Activated CD4-positive, alpha-beta T cell treated with anti-CD3 and anti-CD28 coated beads for 36 hours (primary cell): ENCODE results near the gene SNAI3. TPM values are rescaled to one million over a fixed set of nuclear protein-coding genes. Genes with fewer than 3 reads are reported as not detected.
"Not testable (repeated sequence)": the region's sequence is repeated elsewhere in the genome, so short reads cannot be mapped to it uniquely, and the experiment has no call there.

Experiments
- ATAC-seq: fragments of 200-7000 bp; cut with Tn5 transposase; one replicate; pipeline ENCODE4 v1.10.0; 2021; ENCODE audit warnings: mild to moderate bottlenecking, moderate library complexity
- CTCF ChIA-PET: fragments of 350-600 bp; sonication (Branson Sonifier 250); formaldehyde crosslinking; loops from one replicate; lab custom pipeline; 2021; ENCODE audit warnings: antibody characterized with exemption; lab: Charles Lee
- POLR2A ChIA-PET: fragments of 350-600 bp; sonication (Branson Sonifier 250); formaldehyde crosslinking; loops from one replicate; lab custom pipeline; 2021; ENCODE audit warnings: antibody characterized with exemption, inconsistent platforms; lab: Charles Lee
- DNase-seq: peaks from one replicate; pipeline ENCODE4 v3.0.0-alpha.2; 2020
- H3K27ac Mint-ChIP-seq: one replicate; pipeline ENCODE4 v1.8.0; 2021; ENCODE audit warnings: mixed read lengths
- H3K27me3 Mint-ChIP-seq: one replicate; pipeline ENCODE4 v1.8.0; 2021; ENCODE audit warnings: mixed read lengths
- H3K36me3 Mint-ChIP-seq: one replicate; pipeline ENCODE4 v1.8.0; 2021; ENCODE audit warnings: low read depth, mixed read lengths
- H3K4me1 Mint-ChIP-seq: one replicate; pipeline ENCODE4 v1.8.0; 2021; ENCODE audit warnings: mixed read lengths
- H3K4me3 Mint-ChIP-seq: one replicate; pipeline ENCODE4 v1.8.0; 2021; ENCODE audit warnings: mild to moderate bottlenecking, moderate library complexity, mixed read lengths
- H3K9me3 Mint-ChIP-seq: one replicate; pipeline ENCODE4 v1.8.0; 2021; ENCODE audit warnings: low read depth, mixed read lengths
- intact Hi-C, 2 experiments: fragments of 100-400 bp; cut with DNase I in 1 of 2; cut with micrococcal nuclease in 1 of 2; formaldehyde crosslinking; loops; one replicate each; pipeline versions ENCODE4 v1.14.2 to v1.15.1; 2022 to 2024; cut with DNase I, micrococcal nuclease
- total RNA-seq, 2 experiments: library from RNA; stranded (reverse); gene quantifications; one replicate each; pipeline ENCODE4 v1.2.3, GENCODE V29; 2021

The SNAI3 gene
- total RNA-seq, 2 experiments from 2014 or later = 3.6 to 4.1 TPM

DNA sequence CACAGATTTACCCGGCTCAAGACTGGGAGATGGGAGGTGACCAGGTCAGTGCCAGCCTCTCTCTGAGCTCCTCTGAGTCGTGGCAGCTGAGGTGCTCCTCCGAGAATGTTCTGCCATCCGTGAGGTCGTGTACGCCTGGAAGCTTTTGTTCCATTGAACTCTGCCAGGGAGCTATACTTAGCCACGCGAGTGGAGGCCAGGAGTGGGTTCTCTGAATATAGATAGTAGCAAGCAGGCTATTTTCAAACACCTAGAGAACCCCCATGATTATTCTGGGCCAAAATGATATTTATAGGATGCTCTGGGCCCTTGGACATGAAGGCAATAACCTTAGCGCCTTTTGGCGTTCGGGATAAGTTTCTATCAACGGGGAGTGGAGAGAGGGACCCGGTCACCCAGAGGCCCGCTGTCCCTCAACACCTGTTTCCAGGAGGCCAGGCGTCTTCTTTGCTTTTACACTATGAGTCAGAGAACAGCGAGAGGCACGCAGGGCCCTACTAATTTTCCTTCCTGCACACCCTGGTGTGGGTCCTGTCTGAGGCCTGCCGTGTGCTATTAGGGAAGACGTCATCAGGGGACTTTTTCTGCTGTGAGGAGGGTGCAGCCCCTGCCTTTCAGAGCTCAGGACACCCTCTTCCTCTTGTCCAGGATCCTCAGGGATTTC, 12.5 kb downstream of the SNAI3 start:
- DNase-seq = no peak
- H3K4me1 Mint-ChIP-seq = no peaks in the 10 kb centered on the region
- H3K36me3 Mint-ChIP-seq = no peaks in the 10 kb centered on the region
- POLR2A ChIA-PET = no interaction called here
- no peak overlapping the region for H3K27ac Mint-ChIP-seq
- H3K27me3 Mint-ChIP-seq = no peaks in the 10 kb centered on the region
- ATAC-seq = no peak
- intact Hi-C loops = no loop called here
- no peaks in the 10 kb centered on the region for H3K9me3 Mint-ChIP-seq
- H3K4me3 Mint-ChIP-seq = no peak overlapping the region
- CTCF ChIA-PET = interaction anchor here (1.0 to 1.5 kb wide), 2 partner anchors 8 to 11 kb away, joined by 3 read pairs; no protein-coding TSS in a partner anchor

DNA sequence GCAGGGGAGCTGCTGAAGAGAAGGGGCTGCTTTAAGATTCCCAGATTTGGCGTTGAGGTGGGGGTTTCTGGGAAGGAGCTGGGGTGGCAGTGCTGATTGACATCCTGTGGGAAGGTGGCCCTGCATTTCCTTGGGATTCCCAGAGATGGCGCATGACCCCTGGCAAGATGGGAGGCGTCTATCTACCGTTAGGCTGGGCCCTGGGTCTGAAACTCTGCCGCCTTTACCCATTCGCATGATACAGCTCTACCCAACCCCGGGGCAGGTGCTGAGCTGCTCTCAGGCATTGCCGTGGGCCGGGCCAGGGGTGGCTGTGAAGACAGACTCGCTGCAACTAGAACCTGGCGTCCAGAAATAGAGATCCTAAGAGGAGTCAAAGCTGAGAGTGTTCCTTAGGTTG, 13.5 kb downstream of the SNAI3 start:
- CTCF ChIA-PET = interaction anchor here (0.5 to 1.5 kb wide), 3 partner anchors 9 to 45 kb away, joined by 3 read pairs; no protein-coding TSS in a partner anchor
- Mint-ChIP-seq H3K27ac (no peak overlapping the region), H3K9me3 (no peaks in the 10 kb centered on the region), H3K36me3 (peaks cover 2% of the 10 kb centered on the region), H3K4me3 (no peak overlapping the region), H3K27me3 (no peaks in the 10 kb centered on the region), H3K4me1 (no peaks in the 10 kb centered on the region)
- ATAC-seq (no peak), DNase-seq (no peak)
- POLR2A ChIA-PET = no interaction called here
- intact Hi-C loops = no loop called here

GRCh38 chr16:88671806-88672205, 14.5 kb downstream of the SNAI3 start:
- Mint-ChIP-seq H3K36me3 (peaks cover 2% of the 10 kb centered on the region), H3K27ac (no peak overlapping the region)

DNA sequence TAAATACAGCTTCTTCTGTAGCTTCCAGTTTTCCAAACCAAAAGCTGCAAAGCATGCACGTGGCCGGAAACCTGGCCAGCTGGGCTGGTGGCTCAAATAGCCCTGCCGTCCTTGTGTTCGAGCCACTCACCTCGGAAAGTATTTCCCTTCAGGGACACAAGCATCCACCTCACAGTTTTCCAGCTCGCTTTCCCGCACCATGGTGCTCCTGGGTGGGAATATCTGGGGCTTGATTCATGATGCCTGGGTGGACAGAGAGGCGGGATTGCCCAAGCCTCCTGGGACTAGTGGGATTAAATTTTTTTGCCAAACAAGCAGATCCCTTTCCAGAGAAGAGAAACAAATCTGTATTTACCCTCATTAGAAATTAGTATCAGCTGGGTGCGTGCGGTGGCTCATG, 16.3 kb downstream of the SNAI3 start:
- CTCF ChIA-PET = interaction anchor here (0.6 to 2.7 kb wide), 2 partner anchors 10 to 18 kb away, joined by 3 to 8 read pairs; no protein-coding TSS in a partner anchor
- ATAC-seq (no peak), DNase-seq (no peak)
- Mint-ChIP-seq H3K27me3 (no peaks in the 10 kb centered on the region), H3K9me3 (no peaks in the 10 kb centered on the region), H3K4me1 (no peaks in the 10 kb centered on the region), H3K27ac (no peak overlapping the region), H3K4me3 (no peak overlapping the region), H3K36me3 (peaks cover 2% of the 10 kb centered on the region)
- POLR2A ChIA-PET = no interaction called here
- intact Hi-C loops = no loop called here

More at GRCh38 chr16:88671806-88672205, 14.5 kb downstream of the SNAI3 start:
- no peaks in the 10 kb centered on the region for H3K27me3 Mint-ChIP-seq
- POLR2A ChIA-PET = no interaction called here
- CTCF ChIA-PET = interaction anchor here (2.7 kb wide), 1 partner anchor 8 kb away, joined by 8 read pairs; no protein-coding TSS in a partner anchor
- DNase-seq = no peak
- no peak overlapping the region for H3K4me3 Mint-ChIP-seq
- ATAC-seq = no peak
- no peaks in the 10 kb centered on the region for H3K9me3 Mint-ChIP-seq
- H3K4me1 Mint-ChIP-seq = no peaks in the 10 kb centered on the region
- intact Hi-C loops = no loop called here

- H3K9me3 Mint-ChIP-seq, POLR2A ChIA-PET, DNase-seq, H3K27me3 Mint-ChIP-seq, H3K36me3 Mint-ChIP-seq, intact Hi-C loops, ATAC-seq, H3K27ac Mint-ChIP-seq, H3K4me3 Mint-ChIP-seq, H3K4me1 Mint-ChIP-seq: not testable (repeated sequence)
- CTCF ChIA-PET = interaction anchor here (0.6 to 2.7 kb wide), 2 partner anchors 11 to 17 kb away, joined by 3 to 8 read pairs; no protein-coding TSS in a partner anchor
Observed at GRCh38 chr16:88669493-88669892, 16.8 kb downstream of the SNAI3 start.

DNA sequence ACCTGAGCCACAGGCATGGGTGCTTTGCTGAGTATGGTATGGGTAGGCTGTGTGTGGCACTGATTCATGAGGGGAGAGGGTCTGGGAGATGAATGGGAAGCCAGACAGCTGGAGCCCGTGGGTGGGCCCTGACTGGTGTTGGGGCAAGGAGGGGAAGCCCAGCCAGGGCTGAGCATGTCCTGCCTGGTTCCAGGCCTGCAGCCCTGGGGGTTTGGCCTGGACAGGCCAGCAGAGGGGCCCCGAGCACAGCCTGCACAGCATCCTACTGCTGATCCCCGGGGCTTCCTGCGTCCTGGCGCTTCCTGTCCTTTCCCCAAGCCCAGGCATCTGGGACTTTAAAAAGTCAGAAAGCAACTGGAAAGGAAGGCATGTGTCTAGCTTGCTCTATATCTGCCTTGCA, 18.8 kb downstream of the SNAI3 start:
- DNase-seq = no peak
- no peak overlapping the region for H3K27ac Mint-ChIP-seq
- intact Hi-C loops = no loop called here
- H3K27me3 Mint-ChIP-seq = no peaks in the 10 kb centered on the region
- peaks cover 3% of the 10 kb centered on the region for H3K4me1 Mint-ChIP-seq
- no peak overlapping the region for H3K4me3 Mint-ChIP-seq
- ChIA-PET POLR2A (no interaction called here), CTCF (interaction anchor here (0.8 kb wide), 1 partner anchor 18 kb away, joined by 3 read pairs; no protein-coding TSS in a partner anchor)
- no peaks in the 10 kb centered on the region for H3K9me3 Mint-ChIP-seq
- H3K36me3 Mint-ChIP-seq = peaks cover 2% of the 10 kb centered on the region
- ATAC-seq = no peak

DNA sequence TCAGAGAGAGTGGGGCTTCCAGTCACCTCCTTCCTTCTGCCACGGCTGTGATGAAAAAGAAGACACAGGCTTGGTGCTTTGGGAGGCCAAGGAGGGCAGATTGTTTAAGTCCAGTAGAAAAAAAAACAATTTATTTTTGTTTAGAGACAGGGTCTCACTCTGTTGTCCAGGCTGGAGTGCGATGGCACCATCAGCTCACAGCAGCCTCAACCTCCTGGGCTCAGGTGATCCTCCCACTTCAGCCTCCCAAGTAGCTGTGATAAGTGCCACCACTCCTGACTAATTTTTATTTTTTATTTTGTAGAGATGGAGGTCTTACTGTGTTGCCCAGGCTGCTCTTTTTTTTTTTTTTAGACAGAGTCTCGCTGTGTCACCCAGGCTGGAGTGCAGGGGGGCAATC, 20.7 kb downstream of the SNAI3 start:
- Mint-ChIP-seq H3K4me3 (no peak overlapping the region), H3K27me3 (no peaks in the 10 kb centered on the region), H3K27ac (no peak overlapping the region), H3K36me3 (peaks cover 2% of the 10 kb centered on the region), H3K4me1 (peaks cover 14% of the 10 kb centered on the region), H3K9me3 (no peaks in the 10 kb centered on the region)
- DNase-seq = no peak
- ChIA-PET POLR2A (no interaction called here), CTCF (interaction anchor here (1.3 to 1.6 kb wide), 3 partner anchors 15 to 72 kb away, joined by 4 to 5 read pairs (median 5); no protein-coding TSS in a partner anchor)
- intact Hi-C loops = no loop called here
- no peak for ATAC-seq

GRCh38 chr16:88665148-88665547, 21.2 kb downstream of the SNAI3 start:
- ATAC-seq (no peak), DNase-seq (no peak)
- POLR2A ChIA-PET = no interaction called here
- Mint-ChIP-seq H3K36me3 (peaks cover 4% of the 10 kb centered on the region), H3K4me3 (peak overlapping the region; percentile 37), H3K27me3 (no peaks in the 10 kb centered on the region), H3K4me1 (peaks cover 14% of the 10 kb centered on the region), H3K27ac (no peak overlapping the region), H3K9me3 (no peaks in the 10 kb centered on the region)
- intact Hi-C loops = no loop called here
- CTCF ChIA-PET = interaction anchor here (1.3 to 1.6 kb wide), 3 partner anchors 16 to 72 kb away, joined by 4 to 5 read pairs (median 5); no protein-coding TSS in a partner anchor

- ATAC-seq (peak; percentile 99), DNase-seq (peak; percentile 98)
- no peaks in the 10 kb centered on the region for H3K27me3 Mint-ChIP-seq
- POLR2A ChIA-PET = interaction anchor here (1.0 kb wide), 1 partner anchor 42 kb away, joined by 7 read pairs; no protein-coding TSS in a partner anchor
- H3K9me3 Mint-ChIP-seq = no peaks in the 10 kb centered on the region
- peak within 1 kb of the TSS; percentile 88 for H3K27ac Mint-ChIP-seq
- intact Hi-C loops = loop anchor here (1.0 to 2.0 kb wide), 14 partner anchors 12 to 712 kb away; partner anchors contain the start of genes CYBA (in 2 of the 2), APRT (in 1 of the 2), BANP (in 1 of the 2) and CDH15 (in 1 of the 2)
- H3K36me3 Mint-ChIP-seq = peaks cover 6% of the 10 kb centered on the region
- CTCF ChIA-PET = interaction anchor here (0.8 to 2.1 kb wide), 2 partner anchors 18 to 22 kb away, joined by 3 to 7 read pairs; no protein-coding TSS in a partner anchor
- peaks cover 14% of the 10 kb centered on the region for H3K4me1 Mint-ChIP-seq
- peak within 1 kb of the TSS; percentile 92 for H3K4me3 Mint-ChIP-seq
Observed at GRCh38 chr16:88662843-88663606, 23.3 kb downstream of the SNAI3 start, which contains the start of gene MVD. TSS of gene MVD (minus strand) at chr16:88663091. CDS start at chr16:88663080, 11 bp downstream.

GRCh38 chr16:88662222-88662842, 24.0 kb downstream of the SNAI3 start:
- no peaks in the 10 kb centered on the region for H3K9me3 Mint-ChIP-seq
- peaks cover 14% of the 10 kb centered on the region for H3K4me1 Mint-ChIP-seq
- H3K27me3 Mint-ChIP-seq = no peaks in the 10 kb centered on the region
- ChIA-PET CTCF (interaction anchor here (2.1 kb wide), 1 partner anchor 23 kb away, joined by 7 read pairs; no protein-coding TSS in a partner anchor), POLR2A (interaction anchor here (1.0 kb wide), 1 partner anchor 43 kb away, joined by 7 read pairs; no protein-coding TSS in a partner anchor)
- ATAC-seq = no peak
- intact Hi-C loops = loop anchor here in 1 of 2 experiments (2.0 kb wide), 2 partner anchors 122 to 210 kb away; partner anchors contain the start of genes PIEZO1 and ZFPM1
- peak; percentile 45 for DNase-seq
- H3K36me3 Mint-ChIP-seq = peaks cover 6% of the 10 kb centered on the region
- H3K27ac Mint-ChIP-seq = peak overlapping the region; percentile 86
- H3K4me3 Mint-ChIP-seq = peak overlapping the region; percentile 92
